ENCODE data around the gene HABP4. TPM values are rescaled to one million over a fixed set of nuclear protein-coding genes. Genes with fewer than 3 reads are reported as not detected.

HABP4 gene
- total RNA-seq, 4 donors from 2014 or later: 0.80 to 12.4 (median 2.7) TPM

DNA sequence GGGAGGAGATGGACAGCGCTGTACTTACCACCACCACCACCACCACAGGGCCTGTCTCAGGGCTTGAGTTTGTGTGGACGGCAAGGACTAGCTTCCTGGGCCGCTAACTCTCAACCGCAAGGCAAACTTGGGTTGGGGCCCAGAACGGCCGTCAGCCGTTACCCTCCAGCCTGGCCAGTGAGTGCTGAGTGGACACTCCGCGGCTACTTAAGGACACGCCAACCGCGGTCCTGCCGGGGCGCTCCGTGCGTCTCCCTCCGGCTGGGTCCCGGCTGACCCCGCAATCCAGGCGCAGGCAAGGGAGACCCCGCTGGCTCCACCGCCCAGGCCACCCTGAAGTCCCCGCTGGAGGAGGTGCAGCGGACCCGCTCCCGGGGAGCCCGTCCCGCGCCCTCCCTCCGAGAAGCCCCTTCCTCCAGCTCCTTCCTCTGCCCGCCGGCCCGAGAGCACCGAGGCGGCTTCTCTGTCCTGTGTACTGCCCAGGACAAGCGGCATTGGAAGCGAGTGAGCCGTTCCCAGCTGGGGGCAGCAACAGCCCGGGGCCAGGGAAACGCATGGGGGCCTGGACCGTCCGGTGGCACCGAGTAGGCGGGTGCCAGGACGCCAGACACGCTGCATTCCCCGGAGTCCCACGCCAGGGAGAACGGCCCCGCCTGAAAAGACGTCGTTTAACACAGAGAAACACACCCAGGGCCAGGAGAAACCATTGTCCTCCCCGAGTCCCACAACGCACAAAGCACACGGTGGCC lies 46.6 kb downstream of the HABP4 start:
- no peak overlapping the region for H3K27ac ChIP-seq
- peaks cover 0 to 6% (median 0%) of the 10 kb centered on the region in 3 donors for H3K4me1 ChIP-seq
- H3K4me3 ChIP-seq: no peak overlapping the region
- intact Hi-C loops (cut with DNase I): no loop called here
- WGBS, 2 donors: 94 to 97% methylated on average over 7 to 15 of the region's 55 CpGs
- peaks cover 0 to 16% (median 0%) of the 10 kb centered on the region in 3 donors for H3K36me3 ChIP-seq
- H3K9me3 ChIP-seq: no peaks in the 10 kb centered on the region
- TF ChIP-seq POLR2A (IDR thresholded peaks at IDR 0.05) (no peak), CTCF (IDR thresholded peaks at IDR 0.05) (no peak)
- H3K27me3 ChIP-seq: no peaks in the 10 kb centered on the region
- no peak for DNase-seq

GRCh38 chr9:96497117-96497399 lies 47.1 kb downstream of the HABP4 start:
- intact Hi-C loops (cut with DNase I): no loop called here
- Histone ChIP-seq H3K9me3 (no peaks in the 10 kb centered on the region), H3K36me3 (peaks cover 0 to 10% (median 0%) of the 10 kb centered on the region in 3 donors), H3K4me1 (peaks cover 0 to 2% (median 0%) of the 10 kb centered on the region in 3 donors), H3K4me3 (no peak overlapping the region), H3K27ac (no peak overlapping the region), H3K27me3 (no peaks in the 10 kb centered on the region)
- 82 to 93% methylated on average over 3 of the region's 17 CpGs for WGBS, 2 donors
- no peak for DNase-seq
- no peak for TF ChIP-seq POLR2A (IDR thresholded peaks at IDR 0.05)
- no peak for TF ChIP-seq CTCF (IDR thresholded peaks at IDR 0.05)

- peaks cover 0 to 5% (median 0%) of the 10 kb centered on the region in 3 donors for H3K36me3 ChIP-seq
- H3K27ac ChIP-seq: no peak overlapping the region
- intact Hi-C loops (cut with DNase I): no loop called here
- WGBS, 2 donors: 77 to 100% methylated on average over 2 to 4 of the region's 7 CpGs
- no peak for DNase-seq
- H3K27me3 ChIP-seq: no peaks in the 10 kb centered on the region
- H3K9me3 ChIP-seq: no peaks in the 10 kb centered on the region
- no peaks in the 10 kb centered on the region for H3K4me1 ChIP-seq
- TF ChIP-seq POLR2A (IDR thresholded peaks at IDR 0.05): no peak
- no peak for TF ChIP-seq CTCF (IDR thresholded peaks at IDR 0.05)
- no peak overlapping the region for H3K4me3 ChIP-seq
These were observed 48.8 kb downstream of the HABP4 start for GRCh38 chr9:96498796-96499195.

- no peak for DNase-seq
- Histone ChIP-seq H3K4me3 (no peak overlapping the region), H3K27ac (no peak overlapping the region), H3K36me3 (peaks cover 0 to 10% (median 0%) of the 10 kb centered on the region in 3 donors), H3K27me3 (no peaks in the 10 kb centered on the region), H3K4me1 (no peaks in the 10 kb centered on the region), H3K9me3 (no peaks in the 10 kb centered on the region)
- WGBS, 2 donors: 84 to 91% methylated on average over 4 of the region's 7 CpGs
- intact Hi-C loops (cut with DNase I): no loop called here
- TF ChIP-seq CTCF (IDR thresholded peaks at IDR 0.05) (no peak), POLR2A (IDR thresholded peaks at IDR 0.05) (no peak)
These were observed 49.3 kb downstream of the HABP4 start for GRCh38 chr9:96499257-96499656.

GRCh38 chr9:96500696-96501632 lies 51.0 kb downstream of the HABP4 start:
- TF ChIP-seq CTCF (IDR thresholded peaks at IDR 0.05) (no peak), POLR2A (IDR thresholded peaks at IDR 0.05) (no peak)
- Histone ChIP-seq H3K9me3 (no peaks in the 10 kb centered on the region), H3K27ac (peak overlapping the region in 2 of 4 donors; percentile 23 to 28), H3K27me3 (no peaks in the 10 kb centered on the region), H3K4me1 (no peaks in the 10 kb centered on the region), H3K36me3 (peaks cover 0 to 8% (median 0%) of the 10 kb centered on the region in 3 donors), H3K4me3 (no peak overlapping the region)
- intact Hi-C loops (cut with DNase I): no loop called here
- 83 to 93% methylated on average over 13 to 14 of the region's 14 CpGs for WGBS, 2 donors
- no peak for DNase-seq

All from esophagus squamous epithelium (tissue), 5 donors.